Mucosa of rectum (tissue), 2 donors: ENCODE results near the gene KCNAB1.

Experiments
- H3K27ac ChIP-seq, 2 donors: one replicate each; pipeline ENCODE4 v1.7.0; 2013; ENCODE audit warnings: inconsistent platforms in 2 of 2, low read depth in 2 of 2, low read length in 2 of 2
- H3K27me3 ChIP-seq, 2 donors: one replicate each; pipeline ENCODE4 v1.7.0; 2013; ENCODE audit warnings: low read length in 2 of 2; ENCODE audit not compliant: control insufficient read depth in 2 of 2, insufficient read depth in 2 of 2
- H3K36me3 ChIP-seq, 2 donors: one replicate each; pipeline ENCODE4 v1.7.0; 2013; ENCODE audit warnings: low read length in 2 of 2; ENCODE audit not compliant: control insufficient read depth in 2 of 2, insufficient read depth in 2 of 2
- H3K4me1 ChIP-seq, 2 donors: one replicate each; pipeline ENCODE4 v1.7.0; 2013; ENCODE audit warnings: low read length in 2 of 2, mild to moderate bottlenecking in 1 of 2; ENCODE audit not compliant: control insufficient read depth in 2 of 2, insufficient read depth in 2 of 2
- H3K4me3 ChIP-seq, 2 donors: one replicate each; pipeline ENCODE4 v1.7.0; 2013; ENCODE audit warnings: low read length in 2 of 2
- H3K9ac ChIP-seq, 2 donors: one replicate each; pipeline ENCODE4 v1.7.0; 2013; ENCODE audit warnings: low read length in 2 of 2, low read depth in 1 of 2, mild to moderate bottlenecking in 1 of 2
- H3K9me3 ChIP-seq, 2 donors: one replicate each; pipeline ENCODE4 v1.7.0; 2013; ENCODE audit warnings: low read length in 2 of 2; ENCODE audit not compliant: control insufficient read depth in 2 of 2
- donor health status: healthy.
- donor health status: Normal muscosa, but diverticular disease.

KCNAB1 gene

DNA sequence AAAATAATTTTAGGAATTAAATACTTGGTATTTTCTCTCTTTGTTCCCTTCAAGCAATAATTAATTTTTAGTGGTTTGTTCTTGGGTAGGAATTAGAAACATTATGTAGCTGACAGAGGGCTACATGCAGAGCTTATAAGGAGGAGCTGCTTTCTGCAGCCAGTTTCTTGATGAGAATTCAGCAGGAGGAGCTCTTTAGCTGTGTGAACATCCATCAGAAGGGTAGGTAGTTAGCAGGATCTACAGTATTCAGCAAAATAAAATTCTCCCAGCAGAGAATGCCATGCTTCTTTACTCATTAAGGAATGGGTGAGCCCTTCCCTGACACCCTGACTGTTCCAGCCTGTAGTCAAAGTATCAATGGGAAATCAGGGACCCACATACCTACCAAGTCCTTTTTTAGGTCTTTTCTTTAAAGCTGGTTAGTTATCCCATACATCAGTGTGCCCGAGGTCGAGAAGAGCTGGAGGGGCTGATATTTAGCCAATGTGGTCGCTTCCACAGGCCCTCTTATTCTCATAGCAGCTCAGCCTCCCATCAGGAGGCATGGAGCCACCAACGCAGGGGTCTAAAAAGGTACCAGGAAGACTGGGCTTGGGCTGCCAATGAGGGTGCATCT is 54.0 kb downstream of the KCNAB1 start:
- no peak overlapping the region for H3K27ac ChIP-seq
- no peaks in the 10 kb centered on the region for H3K27me3 ChIP-seq
- H3K9me3 ChIP-seq, result no peaks in the 10 kb centered on the region
- H3K36me3 ChIP-seq, result no peaks in the 10 kb centered on the region
- no peak overlapping the region for H3K9ac ChIP-seq
- no peaks in the 10 kb centered on the region for H3K4me1 ChIP-seq
- no peak overlapping the region for H3K4me3 ChIP-seq

DNA sequence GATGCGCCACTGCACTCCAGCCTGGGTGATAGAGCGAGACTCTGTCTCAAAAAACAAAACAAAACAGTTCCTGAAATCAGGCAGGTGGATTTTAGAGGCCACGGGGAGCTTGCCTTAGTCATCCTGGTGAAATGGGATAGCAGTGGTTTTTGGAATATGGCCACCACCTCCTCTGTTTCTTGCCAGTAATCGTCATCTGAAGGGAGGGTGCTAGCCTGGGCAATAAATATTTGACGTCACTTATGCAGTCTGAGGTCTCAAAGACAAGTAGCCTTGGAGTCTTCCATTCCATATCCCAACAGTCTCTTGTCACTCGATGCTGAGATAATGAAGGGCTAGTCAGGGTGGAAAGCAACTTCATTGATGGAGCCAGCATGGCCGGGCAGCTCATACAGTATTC is 55.2 kb downstream of the KCNAB1 start:
- no peaks in the 10 kb centered on the region for H3K9me3 ChIP-seq
- H3K4me3 ChIP-seq, result no peak overlapping the region
- H3K36me3 ChIP-seq, result no peaks in the 10 kb centered on the region
- no peaks in the 10 kb centered on the region for H3K4me1 ChIP-seq
- no peak overlapping the region for H3K9ac ChIP-seq
- no peak overlapping the region for H3K27ac ChIP-seq
- H3K27me3 ChIP-seq, result no peaks in the 10 kb centered on the region

DNA sequence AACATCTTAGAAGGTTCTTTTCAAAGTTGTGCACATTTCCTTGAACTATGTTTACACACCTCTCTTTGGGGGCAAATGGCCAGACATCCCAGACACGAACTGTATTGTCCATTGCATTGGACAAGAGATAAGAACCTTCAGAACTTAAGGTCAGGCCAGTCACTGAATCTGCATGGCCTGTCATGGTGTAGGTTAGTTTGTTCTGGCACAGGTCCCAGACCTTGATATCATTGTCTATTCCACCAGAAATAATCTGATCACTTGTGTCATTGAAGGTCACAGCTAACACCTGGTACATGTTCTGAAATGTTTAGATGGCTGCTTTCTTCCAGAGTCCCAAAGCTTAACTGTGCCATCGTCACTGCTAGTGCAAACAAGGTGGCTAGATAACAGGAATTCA is 55.7 kb downstream of the KCNAB1 start:
- H3K9me3 ChIP-seq, result no peaks in the 10 kb centered on the region
- H3K9ac ChIP-seq, result no peak overlapping the region
- no peak overlapping the region for H3K4me3 ChIP-seq
- no peaks in the 10 kb centered on the region for H3K27me3 ChIP-seq
- no peak overlapping the region for H3K27ac ChIP-seq
- no peaks in the 10 kb centered on the region for H3K36me3 ChIP-seq
- no peaks in the 10 kb centered on the region for H3K4me1 ChIP-seq

DNA sequence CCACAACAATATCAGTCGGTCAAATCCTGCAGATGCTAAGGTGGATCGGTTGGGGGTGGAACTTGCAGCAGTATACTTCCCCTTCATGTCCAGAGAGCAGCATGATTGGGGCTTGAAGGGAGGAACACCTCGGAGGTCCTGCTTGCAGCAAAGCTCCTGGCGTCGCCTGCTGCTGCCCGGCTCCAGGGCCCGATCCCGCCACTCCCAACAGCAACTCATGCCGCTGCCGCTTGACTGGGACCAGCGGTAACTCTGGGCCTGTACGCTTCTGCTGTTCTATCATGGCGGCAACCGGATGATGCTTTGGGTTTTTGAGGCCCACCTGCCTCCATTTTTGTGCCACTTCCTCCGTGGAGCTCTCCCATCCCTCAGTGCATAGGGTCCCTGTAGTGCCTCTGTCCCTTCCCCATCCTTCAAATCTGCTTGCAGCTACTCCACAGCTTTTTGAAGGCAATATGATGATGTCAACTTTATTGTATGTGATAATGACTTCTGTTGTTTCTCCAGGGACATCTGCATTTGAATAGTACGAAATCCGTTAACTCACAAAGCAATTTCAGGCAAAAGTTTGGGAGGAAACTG is 56.3 kb downstream of the KCNAB1 start:
- H3K36me3 ChIP-seq, result no peaks in the 10 kb centered on the region
- H3K4me1 ChIP-seq, result no peaks in the 10 kb centered on the region
- no peak overlapping the region for H3K27ac ChIP-seq
- H3K9ac ChIP-seq, result no peak overlapping the region
- no peak overlapping the region for H3K4me3 ChIP-seq
- no peaks in the 10 kb centered on the region for H3K27me3 ChIP-seq
- H3K9me3 ChIP-seq, result no peaks in the 10 kb centered on the region

DNA sequence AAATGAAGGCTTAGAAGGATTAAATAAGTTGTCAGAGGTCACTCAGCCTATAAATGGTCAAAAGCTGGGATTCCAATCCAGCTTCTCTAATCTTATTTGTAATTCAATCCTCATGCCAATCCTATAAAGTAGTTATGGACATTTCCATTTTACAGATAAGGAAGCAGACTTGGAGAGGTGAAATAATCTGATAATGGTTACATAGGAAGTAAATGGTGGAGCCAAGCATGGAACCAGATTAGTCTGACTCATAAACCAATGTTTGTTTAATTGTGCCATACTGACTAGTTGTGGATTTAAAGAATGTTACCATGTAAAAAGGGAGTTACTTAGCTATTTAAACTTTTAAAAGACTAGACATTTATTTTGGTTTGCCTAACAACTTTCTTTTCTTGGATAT is 59.7 kb downstream of the KCNAB1 start:
- Histone ChIP-seq H3K36me3 (no peaks in the 10 kb centered on the region), H3K27me3 (no peaks in the 10 kb centered on the region), H3K4me1 (no peaks in the 10 kb centered on the region), H3K4me3 (no peak overlapping the region), H3K9ac (no peak overlapping the region), H3K27ac (no peak overlapping the region), H3K9me3 (no peaks in the 10 kb centered on the region)

DNA sequence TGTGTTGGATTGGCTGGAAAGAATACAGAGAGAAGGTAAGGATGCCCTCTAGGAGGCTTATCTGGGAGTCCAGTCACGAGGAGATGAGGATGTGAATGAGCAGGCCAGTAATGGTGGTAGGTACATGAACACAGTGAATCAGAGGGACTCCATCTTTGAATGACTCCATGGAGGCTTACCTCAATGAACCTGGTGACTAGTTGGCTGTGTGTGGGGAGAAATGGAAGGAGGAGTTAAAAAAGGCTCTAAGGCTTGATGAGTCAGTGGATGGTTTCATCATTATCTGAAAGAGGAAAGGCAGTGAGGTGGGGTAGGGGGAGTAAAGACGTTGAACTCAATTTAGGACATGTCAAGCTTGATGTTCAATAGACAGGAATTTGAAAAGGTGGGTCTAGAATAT is 61.1 kb downstream of the KCNAB1 start:
- Histone ChIP-seq H3K27ac (no peak overlapping the region), H3K36me3 (no peaks in the 10 kb centered on the region), H3K9ac (no peak overlapping the region), H3K4me3 (no peak overlapping the region), H3K4me1 (no peaks in the 10 kb centered on the region), H3K27me3 (no peaks in the 10 kb centered on the region), H3K9me3 (no peaks in the 10 kb centered on the region)

DNA sequence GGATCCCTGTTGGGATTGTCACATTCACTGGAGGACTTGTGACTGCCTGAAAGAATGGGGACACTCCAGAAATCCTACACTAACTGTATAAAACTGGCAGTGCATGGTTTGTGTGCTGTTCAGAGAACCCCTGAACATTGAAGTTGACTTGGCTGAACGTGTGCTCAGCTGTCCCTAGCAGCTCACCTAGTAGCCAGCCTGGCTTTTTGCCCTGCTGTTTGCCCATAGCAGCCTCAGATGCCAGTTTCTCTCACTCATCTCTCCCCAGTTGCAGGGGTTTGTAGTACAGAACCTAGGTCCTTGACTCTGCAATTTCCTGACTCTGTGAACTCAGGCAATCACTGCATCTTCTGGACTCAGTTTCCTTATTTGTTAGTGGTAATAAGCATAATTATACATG is 63.0 kb downstream of the KCNAB1 start:
- Histone ChIP-seq H3K27ac (no peak overlapping the region), H3K9ac (no peak overlapping the region), H3K4me3 (no peak overlapping the region), H3K9me3 (no peaks in the 10 kb centered on the region), H3K27me3 (no peaks in the 10 kb centered on the region), H3K36me3 (no peaks in the 10 kb centered on the region), H3K4me1 (no peaks in the 10 kb centered on the region)

DNA sequence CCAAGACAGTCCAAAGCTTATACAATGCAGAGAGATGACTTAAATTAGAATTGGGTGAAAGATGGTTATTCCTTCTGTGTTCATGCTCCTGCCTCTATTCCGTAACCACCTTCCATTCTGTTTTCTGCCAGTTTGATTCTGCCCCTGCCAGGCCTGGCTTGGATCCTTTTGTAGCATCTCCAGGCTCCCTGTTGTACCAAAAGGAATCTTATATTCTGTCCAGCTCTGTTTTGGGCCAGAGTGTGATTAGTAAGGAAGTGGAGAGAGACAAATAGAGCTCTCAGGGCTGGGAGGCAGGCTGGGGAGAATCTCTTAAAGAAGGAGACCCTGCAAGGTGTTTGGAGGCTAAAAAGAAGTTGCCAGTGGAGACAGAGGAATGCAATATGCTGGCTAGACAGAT is 63.8 kb downstream of the KCNAB1 start:
- no peaks in the 10 kb centered on the region for H3K27me3 ChIP-seq
- H3K36me3 ChIP-seq, result no peaks in the 10 kb centered on the region
- no peaks in the 10 kb centered on the region for H3K4me1 ChIP-seq
- H3K4me3 ChIP-seq, result no peak overlapping the region
- no peak overlapping the region for H3K9ac ChIP-seq
- H3K9me3 ChIP-seq, result no peaks in the 10 kb centered on the region
- no peak overlapping the region for H3K27ac ChIP-seq

DNA sequence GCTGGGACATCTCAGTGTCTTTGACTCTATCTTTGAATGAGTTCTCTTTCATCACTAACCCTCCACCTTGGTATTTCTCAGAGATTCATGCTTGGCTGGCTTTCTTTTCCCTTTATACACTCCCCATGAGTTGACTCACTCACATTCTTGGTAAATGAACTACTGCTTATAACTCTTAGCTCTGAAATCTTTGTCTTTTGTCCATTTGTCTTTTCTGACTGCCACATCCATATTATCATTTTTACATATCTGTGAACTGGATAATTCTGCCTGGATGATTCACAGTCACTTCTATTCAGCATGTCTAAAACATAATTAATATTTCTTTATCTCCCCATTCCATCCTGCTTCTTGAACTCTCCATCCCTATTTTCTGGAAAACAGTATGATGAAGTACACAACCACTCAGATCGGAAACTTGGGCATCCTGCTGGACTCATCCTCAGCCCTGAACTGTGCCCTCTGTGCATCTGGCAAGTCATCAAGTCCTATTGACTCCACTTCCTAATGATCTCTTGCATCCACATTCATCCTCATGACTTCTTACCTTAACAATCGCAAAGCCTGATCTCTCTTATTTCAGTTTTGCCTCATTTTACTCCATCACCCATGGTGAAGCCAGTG is 66.9 kb downstream of the KCNAB1 start:
- Histone ChIP-seq H3K9ac (no peak overlapping the region), H3K27ac (no peak overlapping the region), H3K36me3 (no peaks in the 10 kb centered on the region), H3K27me3 (no peaks in the 10 kb centered on the region), H3K9me3 (no peaks in the 10 kb centered on the region), H3K4me1 (no peaks in the 10 kb centered on the region), H3K4me3 (no peak overlapping the region)

DNA sequence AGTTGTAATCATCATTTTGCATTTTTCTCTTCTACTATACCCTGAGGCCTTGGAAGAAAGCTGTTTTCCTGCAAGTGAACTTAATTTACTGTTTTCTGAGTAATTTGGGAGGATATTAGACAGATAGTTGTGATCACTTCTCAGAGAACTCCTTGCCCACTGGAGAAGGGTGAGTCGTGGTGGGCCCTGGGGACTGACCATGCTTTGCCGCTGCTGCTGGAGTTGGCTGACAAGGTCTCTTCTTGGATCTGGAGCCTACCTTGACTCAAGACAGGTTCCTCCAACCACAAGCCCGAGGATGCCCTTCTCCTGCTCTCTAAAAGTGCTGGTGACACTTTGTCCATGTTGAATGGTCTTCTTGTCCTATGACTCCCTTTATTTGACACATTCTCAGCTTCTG is 68.4 kb downstream of the KCNAB1 start:
- H3K27ac ChIP-seq, result no peak overlapping the region
- no peak overlapping the region for H3K4me3 ChIP-seq
- no peak overlapping the region for H3K9ac ChIP-seq
- H3K27me3 ChIP-seq, result no peaks in the 10 kb centered on the region
- no peaks in the 10 kb centered on the region for H3K36me3 ChIP-seq
- no peaks in the 10 kb centered on the region for H3K4me1 ChIP-seq
- no peaks in the 10 kb centered on the region for H3K9me3 ChIP-seq
